Muscle of leg (tissue), 11 donors: ENCODE data around the gene ZNF333. TPM values are rescaled to one million over a fixed set of nuclear protein-coding genes. Genes with fewer than 3 reads are reported as not detected.
"Not testable (repeated sequence)": the region's sequence is repeated elsewhere in the genome, so short reads cannot be mapped to it uniquely, and the experiment has no call there.

ENCODE experiments used
- DNase-seq: peaks from one replicate; pipeline ENCODE4 v3.0.0; 2013
- H3K27ac ChIP-seq: one replicate; pipeline ENCODE4 v1.5.1; 2013; ENCODE audit warnings: mild to moderate bottlenecking, low read length, control low read depth
- H3K27me3 ChIP-seq: one replicate; pipeline ENCODE4 v1.6.1; 2013; ENCODE audit warnings: low read length; ENCODE audit not compliant: control insufficient read depth, insufficient read depth
- H3K36me3 ChIP-seq: one replicate; pipeline ENCODE4 v1.6.1; 2013; ENCODE audit warnings: low read length; ENCODE audit not compliant: control insufficient read depth, insufficient read depth
- H3K4me1 ChIP-seq: one replicate; pipeline ENCODE4 v1.6.1; 2013; ENCODE audit warnings: low read length; ENCODE audit not compliant: control insufficient read depth, insufficient read depth
- H3K4me3 ChIP-seq: one replicate; pipeline ENCODE4 v1.5.1; 2013; ENCODE audit warnings: low read length, control low read depth
- H3K9me3 ChIP-seq: replicated peaks from 2 replicates; pipeline ENCODE4 v1.6.1; 2013; ENCODE audit warnings: low read depth, low read length; ENCODE audit not compliant: control insufficient read depth
- WGBS: methylation state at CpG from one replicate; pipeline ENCODE4 v1.1.5; 2013; ENCODE audit warnings: missing lambda C conversion rate; ENCODE audit not compliant: insufficient coverage; 5-methylcytosine and 5-hydroxymethylcytosine counted together
- polyA plus RNA-seq, 8 donors: library from polyadenylated mRNA; unstranded; fragments of 120-200 nt; gene quantifications; one replicate each; pipeline versions ENCODE4 v1.2.1 to v1.2.3, GENCODE V29; 2013; ENCODE audit warnings: inconsistent platforms in 1 of 8, low replicate concordance in 1 of 8; ENCODE audit not compliant: insufficient read length in 8 of 8, insufficient read depth in 1 of 8
- total RNA-seq: library from RNA; stranded (reverse); fragments of 120-200 nt; gene quantifications from one replicate; pipeline ENCODE4 v1.2.4, GENCODE V29; 2013

ZNF333 gene
- total and polyA plus RNA-seq, 9 donors = 12.2 to 25.5 (median 17.8) TPM

GRCh38 chr19:14773722-14774121 is 83.9 kb downstream of the ZNF333 start:
- peaks cover 11% of the 10 kb centered on the region for H3K4me1 ChIP-seq
- H3K9me3 ChIP-seq, DNase-seq, H3K4me3 ChIP-seq, H3K27ac ChIP-seq, H3K27me3 ChIP-seq, H3K36me3 ChIP-seq: not testable (repeated sequence)
- WGBS = 70% methylated on average over 4 of the region's 9 CpGs

DNA sequence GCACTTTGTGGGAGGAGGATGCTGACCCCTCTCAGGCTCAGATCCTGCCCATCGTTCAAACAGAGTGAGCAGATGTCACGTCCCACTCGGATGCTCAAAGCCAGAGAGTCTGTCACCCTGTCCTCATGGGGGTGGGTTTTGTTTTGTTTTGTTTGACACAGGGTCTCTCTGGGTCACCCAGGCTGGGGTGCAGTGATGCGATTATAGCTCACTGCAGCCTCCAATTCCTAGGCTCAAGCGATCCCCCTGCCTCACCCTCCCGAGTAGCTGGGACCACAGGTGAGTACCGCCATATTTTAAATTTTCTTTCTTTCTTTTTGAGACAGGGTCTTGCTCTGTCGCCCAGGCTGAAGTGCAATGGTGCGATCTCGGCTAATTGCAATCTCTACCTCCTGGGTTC is 84.5 kb downstream of the ZNF333 start:
- DNase-seq = no peak
- H3K36me3 ChIP-seq = no peaks in the 10 kb centered on the region
- H3K4me3 ChIP-seq = no peak overlapping the region
- peaks cover 10% of the 10 kb centered on the region for H3K27me3 ChIP-seq
- WGBS = 89% methylated on average over 5 of the region's 10 CpGs
- no peaks in the 10 kb centered on the region for H3K9me3 ChIP-seq
- peaks cover 12% of the 10 kb centered on the region for H3K4me1 ChIP-seq
- no peak overlapping the region for H3K27ac ChIP-seq

- peaks cover 13% of the 10 kb centered on the region for H3K4me1 ChIP-seq
- 80% methylated on average over 1 of the region's 8 CpGs for WGBS
- DNase-seq, H3K4me3 ChIP-seq, H3K9me3 ChIP-seq, H3K27me3 ChIP-seq, H3K27ac ChIP-seq, H3K36me3 ChIP-seq: not testable (repeated sequence)
Observed at GRCh38 chr19:14775326-14775725, 85.5 kb downstream of the ZNF333 start.

GRCh38 chr19:14775869-14776586 is 86.2 kb downstream of the ZNF333 start:
- Histone ChIP-seq H3K4me3 (peak overlapping the region; percentile 36), H3K4me1 (peaks cover 13% of the 10 kb centered on the region), H3K9me3 (no peaks in the 10 kb centered on the region), H3K36me3 (no peaks in the 10 kb centered on the region), H3K27me3 (peaks cover 10% of the 10 kb centered on the region), H3K27ac (no peak overlapping the region)
- no peak for DNase-seq
- WGBS = 2% methylated on average over 12 of the region's 22 CpGs

DNA sequence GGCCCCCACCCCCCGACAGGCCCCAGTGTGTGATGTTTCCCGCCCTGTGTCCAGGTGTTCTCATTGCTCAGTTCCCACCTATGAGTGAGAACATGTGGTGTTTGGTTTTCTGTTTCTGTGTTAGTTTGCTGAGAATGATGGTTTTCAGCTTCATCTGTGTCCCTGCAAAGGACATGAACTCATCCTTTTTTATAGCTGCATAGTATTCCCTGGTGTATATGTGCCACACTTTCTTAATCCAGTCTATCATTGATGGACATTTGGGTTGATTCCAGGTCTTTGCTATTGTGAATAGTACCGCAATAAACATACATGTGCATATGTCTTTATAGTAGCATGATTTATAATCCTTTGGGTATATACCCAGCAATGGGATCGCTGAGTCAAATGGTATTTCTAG is 87.8 kb downstream of the ZNF333 start:
- WGBS = no CpG with 5 or more reads among the region's 4 CpGs
- H3K9me3 ChIP-seq, H3K4me3 ChIP-seq, H3K27me3 ChIP-seq, H3K27ac ChIP-seq, DNase-seq, H3K36me3 ChIP-seq: not testable (repeated sequence)
- peaks cover 13% of the 10 kb centered on the region for H3K4me1 ChIP-seq

DNA sequence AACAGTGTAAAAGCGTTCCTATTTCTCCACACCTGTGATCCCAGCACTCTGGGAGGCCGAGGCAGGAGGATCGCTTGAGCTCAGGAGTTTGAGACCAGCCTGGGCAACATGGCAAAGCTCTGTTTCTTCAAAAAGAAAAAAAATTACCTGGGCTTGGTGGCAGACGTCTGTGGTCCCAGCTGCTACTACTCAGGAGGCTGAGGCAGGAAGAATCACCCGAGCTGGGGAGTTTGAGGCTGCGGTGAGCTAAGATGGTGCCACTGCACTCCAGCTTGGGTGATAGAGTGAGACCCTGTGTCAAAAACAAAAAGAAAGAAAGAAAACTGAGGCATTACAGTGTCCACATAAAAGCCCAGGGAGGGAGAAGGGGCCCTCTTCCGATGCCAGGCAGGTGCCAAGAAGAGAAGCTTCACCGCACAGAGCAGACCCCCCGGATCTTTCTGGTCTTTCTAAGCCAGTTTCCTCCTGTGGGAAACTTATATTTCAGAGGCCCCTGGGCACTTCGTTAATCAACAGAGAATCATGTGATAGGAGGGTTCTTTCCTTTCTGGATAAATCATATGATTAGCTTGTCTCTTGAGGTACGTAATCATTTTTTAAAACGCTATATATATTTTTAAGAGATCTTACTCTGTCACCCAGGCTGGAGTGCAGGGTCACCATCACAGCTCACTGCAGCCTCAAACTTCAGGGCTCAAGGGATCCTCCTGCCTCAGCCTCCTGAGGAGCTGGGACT is 88.4 kb downstream of the ZNF333 start, which contains the start of gene ADGRE2:
ADGRE2 (minus strand) TSS at position 451 of the 736 bp plus-strand sequence. CDS start 1,804 bp downstream, outside the sequence.
- H3K27ac ChIP-seq, H3K9me3 ChIP-seq, H3K36me3 ChIP-seq, DNase-seq, H3K4me3 ChIP-seq, H3K27me3 ChIP-seq: not testable (repeated sequence)
- peaks cover 13% of the 10 kb centered on the region for H3K4me1 ChIP-seq
- 65% methylated on average over 6 of the region's 12 CpGs for WGBS

DNA sequence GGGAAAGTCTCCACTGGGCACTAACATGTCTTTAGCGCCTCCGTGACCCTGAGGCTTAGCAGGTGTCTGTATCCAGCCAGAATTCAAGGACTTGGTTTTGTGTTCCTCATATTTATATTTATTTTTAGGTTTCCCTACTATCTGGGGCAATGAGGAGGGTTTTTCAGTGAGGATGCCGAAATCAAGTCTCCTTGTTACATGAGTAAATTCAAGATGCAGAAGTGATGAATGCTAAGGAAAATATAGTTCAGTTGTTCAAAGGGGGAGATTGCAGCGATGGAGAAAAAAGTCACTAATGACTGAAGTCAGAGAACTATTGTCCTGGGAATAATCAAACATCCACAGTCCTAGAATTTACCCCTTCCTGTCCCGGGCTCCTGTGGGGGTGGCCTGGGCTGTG is 89.3 kb downstream of the ZNF333 start:
- Histone ChIP-seq H3K4me3 (no peak overlapping the region), H3K27ac (no peak overlapping the region), H3K9me3 (no peaks in the 10 kb centered on the region), H3K27me3 (peaks cover 10% of the 10 kb centered on the region), H3K4me1 (peaks cover 13% of the 10 kb centered on the region), H3K36me3 (no peaks in the 10 kb centered on the region)
- DNase-seq = no peak
- WGBS = no CpG with 5 or more reads among the region's 5 CpGs

DNA sequence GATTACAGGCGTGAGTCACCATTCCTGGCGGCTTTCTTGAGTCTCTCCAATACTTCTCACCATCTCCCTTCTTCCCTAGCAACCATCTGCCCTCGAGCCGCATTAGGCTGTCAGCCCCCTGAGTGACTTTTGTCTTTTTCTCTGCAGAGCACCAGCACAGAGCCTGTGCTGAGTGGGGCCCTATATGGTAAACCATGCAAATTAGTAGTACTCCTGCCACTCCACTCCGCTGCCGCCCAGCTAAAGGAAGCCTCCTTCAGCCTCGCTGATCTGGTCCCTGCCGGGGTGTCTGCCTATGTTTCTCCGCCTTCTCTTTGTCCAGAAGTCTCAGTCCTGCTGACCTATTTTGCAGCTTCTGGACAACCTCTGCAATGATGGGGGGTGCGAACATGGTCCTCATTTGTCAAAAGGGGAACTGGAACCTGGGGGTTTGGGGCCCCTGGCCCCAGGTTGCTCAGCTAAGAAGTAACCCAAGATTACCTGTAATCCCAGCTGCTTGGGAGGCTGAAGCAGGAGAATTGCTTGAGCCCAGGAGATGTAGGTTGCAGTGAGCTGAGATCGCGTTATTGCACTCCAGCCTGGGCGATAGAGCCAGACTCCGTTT is 90.9 kb downstream of the ZNF333 start:
- WGBS = 82% methylated on average over 2 of the region's 14 CpGs
- not testable (repeated sequence) for DNase-seq, H3K36me3 ChIP-seq, H3K27me3 ChIP-seq, H3K9me3 ChIP-seq, H3K4me3 ChIP-seq, H3K27ac ChIP-seq
- peaks cover 13% of the 10 kb centered on the region for H3K4me1 ChIP-seq

DNA sequence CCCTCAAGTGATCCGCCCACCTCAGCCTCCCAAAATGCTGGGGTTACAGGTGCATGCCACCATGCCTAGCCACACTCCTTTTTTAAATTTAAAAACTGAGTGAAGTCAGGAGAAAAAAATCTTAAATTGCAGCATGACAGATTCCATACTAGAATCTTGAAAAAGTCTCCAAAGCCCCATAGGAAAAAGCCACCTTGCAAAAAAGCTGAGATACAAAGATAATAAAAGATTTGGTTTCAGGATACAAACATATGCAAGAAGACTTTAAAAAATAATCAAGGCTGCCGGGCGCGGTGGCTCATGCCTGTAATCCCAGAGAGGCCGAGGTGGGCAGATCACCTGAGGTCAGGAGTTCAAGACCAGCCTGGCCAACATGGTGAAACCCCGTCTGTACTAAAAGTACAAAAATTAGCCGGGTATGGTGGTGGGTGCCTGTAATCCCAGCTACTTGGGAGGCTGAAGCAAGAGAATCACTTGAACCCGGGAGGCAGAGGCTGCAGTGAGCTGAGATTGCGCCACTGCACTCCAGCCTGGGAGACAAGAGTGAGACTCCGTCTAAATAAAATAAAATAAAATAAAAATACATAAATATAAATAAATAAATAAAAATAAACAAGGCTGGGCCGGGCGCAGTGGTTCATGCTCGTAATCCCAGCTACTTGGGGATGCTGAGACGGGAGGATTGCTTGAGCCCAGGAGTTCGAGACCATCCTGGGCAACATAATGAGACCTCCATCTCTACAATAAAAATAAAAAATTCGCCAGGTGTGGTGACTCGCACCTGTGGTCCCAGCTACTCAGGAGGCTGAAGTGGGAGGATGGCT is 92.1 kb downstream of the ZNF333 start:
- WGBS = 91% methylated on average over 8 of the region's 17 CpGs
- H3K4me3 ChIP-seq, H3K36me3 ChIP-seq, H3K27me3 ChIP-seq, H3K9me3 ChIP-seq, H3K27ac ChIP-seq, DNase-seq: not testable (repeated sequence)
- H3K4me1 ChIP-seq = peaks cover 10% of the 10 kb centered on the region
